ENCODE data around the gene KRI1.

- TF ChIP-seq, protein P1, sequence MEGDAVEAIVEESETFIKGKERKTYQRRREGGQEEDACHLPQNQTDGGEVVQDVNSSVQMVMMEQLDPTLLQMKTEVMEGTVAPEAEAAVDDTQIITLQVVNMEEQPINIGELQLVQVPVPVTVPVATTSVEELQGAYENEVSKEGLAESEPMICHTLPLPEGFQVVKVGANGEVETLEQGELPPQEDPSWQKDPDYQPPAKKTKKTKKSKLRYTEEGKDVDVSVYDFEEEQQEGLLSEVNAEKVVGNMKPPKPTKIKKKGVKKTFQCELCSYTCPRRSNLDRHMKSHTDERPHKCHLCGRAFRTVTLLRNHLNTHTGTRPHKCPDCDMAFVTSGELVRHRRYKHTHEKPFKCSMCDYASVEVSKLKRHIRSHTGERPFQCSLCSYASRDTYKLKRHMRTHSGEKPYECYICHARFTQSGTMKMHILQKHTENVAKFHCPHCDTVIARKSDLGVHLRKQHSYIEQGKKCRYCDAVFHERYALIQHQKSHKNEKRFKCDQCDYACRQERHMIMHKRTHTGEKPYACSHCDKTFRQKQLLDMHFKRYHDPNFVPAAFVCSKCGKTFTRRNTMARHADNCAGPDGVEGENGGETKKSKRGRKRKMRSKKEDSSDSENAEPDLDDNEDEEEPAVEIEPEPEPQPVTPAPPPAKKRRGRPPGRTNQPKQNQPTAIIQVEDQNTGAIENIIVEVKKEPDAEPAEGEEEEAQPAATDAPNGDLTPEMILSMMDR (IDR thresholded peaks at IDR 0.05), result no peak
- TF ChIP-seq POLR2A (IDR thresholded peaks at IDR 0.05), result no peak
Measured at GRCh38 chr19:10604460-10604980, 38.7 kb upstream of the KRI1 start.

Data from adrenal gland (tissue), 5 donors.